Esophagus muscularis mucosa (tissue), 3 donors: ENCODE data around the gene PEAR1.

Source experiments
- POLR2AphosphoS5 ChIP-seq, 2 donors: sonication (generic); formaldehyde crosslinking; IDR thresholded peaks; one replicate each; pipeline ENCODE4 v1.6.1; 2017; ENCODE audit warnings: antibody characterized with exemption in 2 of 2
- TF ChIP-seq, protein P1 (sequence below), 3 experiments: fragments of 200-600 bp in 2 of 3; fragments of 450-650 bp in 1 of 3; sonication (generic) in 2 of 3; IDR thresholded peaks; one replicate each; pipeline ENCODE4 v1.5.1; 2017 to 2019; ENCODE audit warnings: antibody characterized with exemption in 3 of 3, mild to moderate bottlenecking in 2 of 3, moderate library complexity in 1 of 3

DNA sequence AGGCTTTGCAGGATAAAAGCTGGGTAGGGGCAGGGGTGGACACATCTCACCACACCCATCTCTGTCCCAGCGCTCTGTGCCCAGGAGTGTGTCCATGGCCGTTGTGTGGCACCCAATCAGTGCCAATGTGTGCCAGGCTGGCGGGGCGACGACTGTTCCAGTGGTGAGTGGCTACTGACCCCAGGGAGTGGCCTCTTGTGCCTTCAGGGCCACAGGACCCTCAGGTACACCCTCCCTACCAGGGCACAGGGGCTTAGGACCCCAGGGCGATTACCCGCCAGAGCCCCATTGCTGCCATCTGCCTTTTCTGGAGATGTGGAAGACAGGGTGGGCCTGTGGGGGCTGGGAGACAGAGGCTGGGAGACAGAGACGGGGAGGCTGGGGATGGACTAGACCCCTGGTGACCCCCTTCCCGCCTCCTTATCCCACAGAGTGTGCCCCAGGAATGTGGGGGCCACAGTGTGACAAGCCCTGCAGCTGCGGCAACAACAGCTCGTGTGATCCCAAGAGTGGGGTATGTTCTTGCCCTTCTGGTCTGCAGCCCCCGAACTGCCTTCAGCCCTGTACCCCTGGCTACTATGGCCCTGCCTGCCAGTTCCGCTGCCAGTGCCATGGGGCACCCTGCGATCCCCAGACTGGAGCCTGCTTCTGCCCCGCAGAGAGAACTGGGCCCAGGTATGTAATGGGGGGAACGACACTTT, 12.8 kb downstream of the PEAR1 start:
- TF ChIP-seq, protein P1, sequence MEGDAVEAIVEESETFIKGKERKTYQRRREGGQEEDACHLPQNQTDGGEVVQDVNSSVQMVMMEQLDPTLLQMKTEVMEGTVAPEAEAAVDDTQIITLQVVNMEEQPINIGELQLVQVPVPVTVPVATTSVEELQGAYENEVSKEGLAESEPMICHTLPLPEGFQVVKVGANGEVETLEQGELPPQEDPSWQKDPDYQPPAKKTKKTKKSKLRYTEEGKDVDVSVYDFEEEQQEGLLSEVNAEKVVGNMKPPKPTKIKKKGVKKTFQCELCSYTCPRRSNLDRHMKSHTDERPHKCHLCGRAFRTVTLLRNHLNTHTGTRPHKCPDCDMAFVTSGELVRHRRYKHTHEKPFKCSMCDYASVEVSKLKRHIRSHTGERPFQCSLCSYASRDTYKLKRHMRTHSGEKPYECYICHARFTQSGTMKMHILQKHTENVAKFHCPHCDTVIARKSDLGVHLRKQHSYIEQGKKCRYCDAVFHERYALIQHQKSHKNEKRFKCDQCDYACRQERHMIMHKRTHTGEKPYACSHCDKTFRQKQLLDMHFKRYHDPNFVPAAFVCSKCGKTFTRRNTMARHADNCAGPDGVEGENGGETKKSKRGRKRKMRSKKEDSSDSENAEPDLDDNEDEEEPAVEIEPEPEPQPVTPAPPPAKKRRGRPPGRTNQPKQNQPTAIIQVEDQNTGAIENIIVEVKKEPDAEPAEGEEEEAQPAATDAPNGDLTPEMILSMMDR (IDR thresholded peaks at IDR 0.05) = no peak
- no peak for TF ChIP-seq POLR2AphosphoS5 (IDR thresholded peaks at IDR 0.05)
